GM12872 (cell line): ENCODE measurements around the gene ASH1L.

Source experiments
- TF ChIP-seq, protein P1 (sequence below): IDR thresholded peaks from 3 replicates; pipeline ENCODE4 v1.5.1; 2011; ENCODE audit warnings: low read depth, mild to moderate bottlenecking, low read length, moderate library complexity; ENCODE audit not compliant: insufficient read depth

ASH1L gene

DNA sequence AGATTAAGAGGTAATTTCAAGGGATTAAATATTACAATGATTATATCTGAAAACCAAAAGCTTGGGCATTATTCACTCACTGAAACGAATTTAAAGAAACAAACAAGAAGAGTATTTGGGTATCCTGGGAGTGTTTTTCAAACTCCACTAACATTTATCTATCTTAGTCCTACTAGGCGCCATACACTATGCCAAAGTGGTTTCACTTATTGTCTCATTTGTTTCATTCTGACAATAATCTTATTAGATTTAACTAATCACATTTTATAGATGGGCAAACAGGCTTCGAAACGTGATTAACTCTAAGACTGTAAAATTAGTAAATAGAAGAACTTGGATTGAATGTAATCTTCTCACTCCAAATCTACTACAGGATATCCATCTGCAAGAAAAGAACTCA is 25.4 kb downstream of the ASH1L start:
- TF ChIP-seq, protein P1, sequence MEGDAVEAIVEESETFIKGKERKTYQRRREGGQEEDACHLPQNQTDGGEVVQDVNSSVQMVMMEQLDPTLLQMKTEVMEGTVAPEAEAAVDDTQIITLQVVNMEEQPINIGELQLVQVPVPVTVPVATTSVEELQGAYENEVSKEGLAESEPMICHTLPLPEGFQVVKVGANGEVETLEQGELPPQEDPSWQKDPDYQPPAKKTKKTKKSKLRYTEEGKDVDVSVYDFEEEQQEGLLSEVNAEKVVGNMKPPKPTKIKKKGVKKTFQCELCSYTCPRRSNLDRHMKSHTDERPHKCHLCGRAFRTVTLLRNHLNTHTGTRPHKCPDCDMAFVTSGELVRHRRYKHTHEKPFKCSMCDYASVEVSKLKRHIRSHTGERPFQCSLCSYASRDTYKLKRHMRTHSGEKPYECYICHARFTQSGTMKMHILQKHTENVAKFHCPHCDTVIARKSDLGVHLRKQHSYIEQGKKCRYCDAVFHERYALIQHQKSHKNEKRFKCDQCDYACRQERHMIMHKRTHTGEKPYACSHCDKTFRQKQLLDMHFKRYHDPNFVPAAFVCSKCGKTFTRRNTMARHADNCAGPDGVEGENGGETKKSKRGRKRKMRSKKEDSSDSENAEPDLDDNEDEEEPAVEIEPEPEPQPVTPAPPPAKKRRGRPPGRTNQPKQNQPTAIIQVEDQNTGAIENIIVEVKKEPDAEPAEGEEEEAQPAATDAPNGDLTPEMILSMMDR: no peak

DNA sequence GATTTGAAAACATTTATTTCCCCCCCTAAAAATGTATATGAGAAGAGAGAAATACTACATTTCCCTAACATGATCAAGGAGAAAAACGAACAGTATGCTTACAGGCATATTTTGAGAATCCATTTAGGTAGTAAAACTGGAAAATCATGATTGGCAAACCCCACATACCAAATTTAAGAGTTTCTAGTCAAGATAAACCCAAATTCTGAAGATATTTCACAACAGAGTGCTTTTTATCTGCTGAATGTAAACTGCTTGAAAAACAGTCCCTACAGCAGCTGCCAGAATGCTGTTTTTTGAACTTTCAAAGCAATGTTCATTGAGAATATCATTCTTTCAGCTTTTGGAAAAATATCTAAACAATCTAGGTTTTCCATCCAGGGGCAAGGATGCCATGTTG is 31.0 kb downstream of the ASH1L start:
- TF ChIP-seq, protein P1: no peak

DNA sequence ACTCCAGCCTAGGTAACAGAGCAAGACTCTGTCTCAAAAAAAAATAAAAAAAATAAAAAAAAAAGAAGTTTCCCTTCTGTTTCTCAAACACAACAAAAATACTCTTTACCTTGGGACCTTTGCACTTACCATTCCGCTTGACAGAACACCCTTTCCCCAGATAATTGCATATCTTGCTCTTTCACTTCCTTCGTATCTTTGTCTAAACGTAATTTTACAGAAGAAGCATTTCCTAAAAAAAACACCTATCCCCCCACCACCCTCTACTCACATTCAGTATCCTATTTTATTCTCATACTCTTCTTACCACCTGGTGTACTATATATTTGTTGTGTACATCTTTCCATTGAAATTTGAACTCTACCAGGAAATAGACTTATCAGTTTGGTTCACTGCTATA is 32.7 kb downstream of the ASH1L start:
- TF ChIP-seq, protein P1: no peak

DNA sequence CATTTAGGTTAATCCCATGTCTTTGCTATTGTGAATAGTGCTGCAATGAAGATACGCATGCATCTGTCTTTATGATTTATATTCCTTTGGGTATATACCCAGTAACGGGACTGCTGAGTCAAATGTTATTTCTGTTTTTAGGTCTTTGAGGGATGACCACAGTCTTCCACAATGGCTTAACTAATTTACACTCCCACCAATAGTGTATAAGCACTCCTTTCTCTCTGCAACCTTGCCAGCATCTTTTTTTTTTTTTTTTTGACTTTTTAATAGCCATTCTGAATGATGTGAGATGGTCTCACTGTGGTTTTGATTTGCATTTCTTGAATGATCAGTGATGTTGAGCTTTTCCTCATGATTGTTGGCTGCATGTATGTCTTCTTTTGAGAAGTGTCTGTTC is 33.5 kb downstream of the ASH1L start:
- TF ChIP-seq, protein P1: no peak

DNA sequence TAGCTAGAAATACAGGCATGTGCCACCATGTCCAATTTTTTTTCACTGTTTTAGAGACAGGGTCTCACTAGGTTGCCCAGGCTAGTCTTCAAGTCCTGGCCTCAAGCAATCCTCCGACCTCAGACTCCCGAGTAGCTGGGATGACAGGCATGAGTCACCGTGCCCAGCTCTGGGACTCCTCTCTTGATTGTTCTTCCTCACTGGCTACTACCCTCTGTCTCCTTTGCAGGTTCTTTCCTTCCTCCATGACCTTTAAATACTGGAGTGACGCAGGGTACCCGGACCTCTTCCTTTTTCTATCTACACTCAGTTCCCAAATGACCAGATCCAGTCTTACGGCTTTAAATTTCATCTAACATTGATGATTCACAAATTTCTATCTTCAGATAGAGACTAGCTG is 34.9 kb downstream of the ASH1L start:
- TF ChIP-seq, protein P1: no peak

DNA sequence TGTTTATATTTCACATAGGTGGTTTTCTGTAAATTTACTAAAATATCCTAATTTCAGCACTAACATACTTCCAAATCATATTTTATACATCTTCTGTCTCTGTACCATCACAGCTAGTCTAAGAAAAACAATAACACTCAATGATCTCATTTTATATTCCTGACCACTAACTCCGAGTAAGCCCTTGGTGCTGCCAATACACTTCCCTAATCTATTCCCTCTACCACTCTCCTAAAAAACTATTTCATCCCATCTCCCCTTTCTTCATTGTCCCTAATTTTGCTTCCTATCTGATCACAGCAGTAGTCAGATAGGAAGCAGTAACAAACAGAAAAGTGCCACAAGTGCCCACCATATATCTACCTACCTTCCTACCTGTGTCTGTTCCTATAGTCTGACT is 36.2 kb downstream of the ASH1L start:
- TF ChIP-seq, protein P1: no peak

GRCh38 chr1:155522069-155522468 is 40.5 kb downstream of the ASH1L start:
- TF ChIP-seq, protein P1: no peak

- TF ChIP-seq, protein P1: no peak
These were observed 44.1 kb downstream of the ASH1L start for GRCh38 chr1:155518484-155518883.
